Suprapubic skin (tissue), 4 donors: Measurements from ENCODE around the gene NTSR1.

Experiments
- POLR2A ChIP-seq, 2 donors: fragments of 450-650 bp; IDR thresholded peaks; one replicate each; pipeline ENCODE4 v1.6.1; 2017; ENCODE audit warnings: antibody characterized with exemption in 2 of 2, mild to moderate bottlenecking in 2 of 2, moderate library complexity in 2 of 2
- POLR2AphosphoS5 ChIP-seq, 3 donors: sonication (generic); formaldehyde crosslinking; IDR thresholded peaks; one replicate each; pipeline ENCODE4 v1.6.1; 2017; ENCODE audit warnings: antibody characterized with exemption in 3 of 3
- TF ChIP-seq, protein P1 (sequence below), 2 donors: fragments of 200-600 bp in 1 of 2; fragments of 450-650 bp in 1 of 2; sonication (generic) in 1 of 2; IDR thresholded peaks; one replicate each; pipeline ENCODE4 v1.5.1; 2016 to 2019; ENCODE audit warnings: antibody characterized with exemption in 2 of 2, mild to moderate bottlenecking in 1 of 2, moderate library complexity in 1 of 2

DNA sequence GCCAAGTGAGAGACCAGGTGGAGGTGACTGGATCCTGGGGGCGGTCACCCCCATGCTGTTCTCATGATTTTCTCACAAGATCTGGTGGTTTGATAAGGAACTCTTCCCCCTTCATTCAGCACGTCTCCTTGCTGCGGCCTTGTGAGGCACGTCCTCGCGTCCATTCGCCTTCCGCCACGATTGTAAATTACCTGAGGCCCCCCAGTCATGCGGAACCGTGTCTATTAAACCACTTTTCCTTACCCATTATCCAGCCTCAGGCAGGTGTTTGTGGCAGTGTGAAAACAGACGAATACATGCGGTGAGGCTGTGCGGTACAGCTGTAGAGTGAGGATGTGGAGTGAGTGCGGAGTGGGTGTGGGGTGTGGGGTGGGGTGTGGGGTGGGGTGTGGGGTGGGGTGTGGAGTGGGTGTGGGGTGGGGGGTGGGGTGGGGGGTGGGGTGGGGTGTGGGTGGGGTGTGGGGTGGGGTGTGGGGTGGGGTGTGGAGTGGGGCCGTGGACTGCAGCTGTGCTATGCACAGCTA is 12.1 kb upstream of the NTSR1 start:
- TF ChIP-seq, protein P1, sequence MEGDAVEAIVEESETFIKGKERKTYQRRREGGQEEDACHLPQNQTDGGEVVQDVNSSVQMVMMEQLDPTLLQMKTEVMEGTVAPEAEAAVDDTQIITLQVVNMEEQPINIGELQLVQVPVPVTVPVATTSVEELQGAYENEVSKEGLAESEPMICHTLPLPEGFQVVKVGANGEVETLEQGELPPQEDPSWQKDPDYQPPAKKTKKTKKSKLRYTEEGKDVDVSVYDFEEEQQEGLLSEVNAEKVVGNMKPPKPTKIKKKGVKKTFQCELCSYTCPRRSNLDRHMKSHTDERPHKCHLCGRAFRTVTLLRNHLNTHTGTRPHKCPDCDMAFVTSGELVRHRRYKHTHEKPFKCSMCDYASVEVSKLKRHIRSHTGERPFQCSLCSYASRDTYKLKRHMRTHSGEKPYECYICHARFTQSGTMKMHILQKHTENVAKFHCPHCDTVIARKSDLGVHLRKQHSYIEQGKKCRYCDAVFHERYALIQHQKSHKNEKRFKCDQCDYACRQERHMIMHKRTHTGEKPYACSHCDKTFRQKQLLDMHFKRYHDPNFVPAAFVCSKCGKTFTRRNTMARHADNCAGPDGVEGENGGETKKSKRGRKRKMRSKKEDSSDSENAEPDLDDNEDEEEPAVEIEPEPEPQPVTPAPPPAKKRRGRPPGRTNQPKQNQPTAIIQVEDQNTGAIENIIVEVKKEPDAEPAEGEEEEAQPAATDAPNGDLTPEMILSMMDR (IDR thresholded peaks at IDR 0.05), result no peak
- no peak for TF ChIP-seq POLR2AphosphoS5 (IDR thresholded peaks at IDR 0.05)
- no peak for TF ChIP-seq POLR2A (IDR thresholded peaks at IDR 0.05)
